HG02973 (cell line): ENCODE measurements around the gene IMMT.
A peak's percentile ranks its signal among the peaks of the same experiment; 100 is the strongest.
"Not testable (repeated sequence)": the region's sequence is repeated elsewhere in the genome, so short reads cannot be mapped to it uniquely, and the experiment has no call there.

Experiments used
- ATAC-seq: cut with Tn5 transposase; IDR thresholded peaks from one replicate; pipeline ENCODE4 v1.9.1; 2021; ENCODE audit warnings: moderate library complexity; ENCODE audit not compliant: unreplicated experiment

IMMT gene

DNA sequence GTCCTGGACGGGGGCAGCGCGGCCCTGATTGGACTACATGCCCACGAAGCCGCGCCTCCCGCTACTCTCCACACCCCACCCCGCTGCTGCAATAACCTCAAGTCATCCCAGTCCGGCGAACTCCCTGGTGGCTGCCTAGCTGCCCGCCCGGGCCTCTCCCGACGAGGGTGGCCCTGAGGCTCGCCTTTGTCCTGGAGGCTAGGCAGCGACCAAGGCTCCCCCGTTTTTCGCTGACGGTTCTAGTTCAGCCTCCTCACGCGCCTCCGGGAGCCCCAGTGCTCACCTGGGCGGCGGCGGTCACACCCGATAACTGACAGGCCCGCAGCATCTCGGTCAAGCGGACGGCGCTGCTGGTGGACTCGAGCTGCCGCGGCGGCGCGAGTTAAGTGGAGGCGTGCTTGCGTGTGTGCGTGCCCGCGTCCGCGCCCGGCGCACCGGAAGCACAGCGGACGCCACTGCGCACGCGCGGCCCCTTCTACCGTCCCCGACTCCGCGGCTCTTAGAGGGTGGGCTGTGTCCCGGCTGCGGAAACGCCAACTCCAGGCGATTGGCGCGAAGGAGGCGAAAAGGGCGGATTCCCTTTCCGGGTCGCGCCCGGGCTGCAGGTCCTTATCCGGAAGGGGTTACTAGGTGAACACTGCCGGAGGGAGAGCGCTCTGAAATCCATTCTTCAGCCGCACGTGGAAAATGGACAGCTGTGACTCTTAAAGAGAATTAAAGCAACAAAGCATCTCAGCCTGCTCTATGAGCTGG lies at the start of gene IMMT:
TSS of gene IMMT (minus strand) at position 408 of the 753 bp plus-strand sequence. CDS start at position 328, 80 bp downstream.
- ATAC-seq, result peak; percentile 83

DNA sequence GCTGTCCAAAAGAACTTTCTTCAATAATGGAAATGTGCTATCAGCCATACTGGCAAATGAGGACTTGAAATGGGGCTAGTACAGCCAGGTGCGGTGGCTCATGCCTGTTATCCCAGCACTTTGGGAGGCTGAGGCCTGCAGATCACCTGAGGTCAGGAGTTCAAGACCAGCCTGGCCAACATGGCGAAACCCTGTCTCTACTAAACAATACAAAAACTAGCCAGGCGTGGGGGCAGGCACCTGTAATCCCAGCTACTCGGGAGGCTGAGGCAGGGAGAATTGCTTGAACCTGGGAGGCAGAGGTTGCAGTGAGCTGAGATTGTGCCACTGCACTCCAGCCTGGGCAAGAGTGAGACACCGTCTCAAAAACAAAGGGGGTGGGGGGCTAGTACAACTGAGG lies 49.5 kb upstream of the IMMT start:
- not testable (repeated sequence) for ATAC-seq

DNA sequence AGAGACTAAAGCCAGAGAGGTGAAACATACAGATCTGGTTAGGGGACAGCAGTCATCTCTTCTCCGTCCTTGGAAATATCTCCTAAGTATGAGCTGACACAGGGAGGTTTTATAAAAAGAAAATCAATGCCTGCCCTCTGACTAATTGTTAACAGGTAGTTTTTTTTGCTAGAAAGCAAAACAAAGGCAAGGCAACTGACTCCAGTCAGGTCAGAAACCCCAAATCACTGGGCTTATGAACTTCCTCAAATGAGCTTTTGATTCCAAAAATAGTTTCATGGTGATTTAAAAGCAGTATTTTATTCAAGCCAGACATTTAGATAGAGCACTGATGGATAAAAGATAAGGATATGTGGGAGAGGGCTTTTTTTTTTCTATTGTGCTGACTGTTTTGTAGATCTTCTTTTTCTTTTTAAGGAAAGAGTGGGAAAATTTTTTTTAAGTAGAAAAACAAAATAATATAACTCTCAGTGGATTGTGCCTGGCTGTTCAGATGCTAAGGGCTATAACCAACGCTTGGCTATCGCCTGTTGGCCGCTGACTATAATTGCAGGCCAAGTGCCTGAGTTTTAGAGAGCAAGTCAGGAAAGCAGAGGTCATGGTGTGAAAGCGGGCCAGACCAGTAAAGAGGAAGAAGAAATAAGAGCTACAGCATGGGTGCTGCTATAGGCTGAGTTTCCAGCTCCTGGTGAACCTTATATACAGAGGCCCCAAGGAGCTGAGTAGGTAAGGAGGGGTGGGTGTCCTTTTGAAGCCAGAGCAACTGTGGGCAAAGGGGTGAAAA lies 48.9 kb upstream of the IMMT start:
- peak; percentile 49 for ATAC-seq

DNA sequence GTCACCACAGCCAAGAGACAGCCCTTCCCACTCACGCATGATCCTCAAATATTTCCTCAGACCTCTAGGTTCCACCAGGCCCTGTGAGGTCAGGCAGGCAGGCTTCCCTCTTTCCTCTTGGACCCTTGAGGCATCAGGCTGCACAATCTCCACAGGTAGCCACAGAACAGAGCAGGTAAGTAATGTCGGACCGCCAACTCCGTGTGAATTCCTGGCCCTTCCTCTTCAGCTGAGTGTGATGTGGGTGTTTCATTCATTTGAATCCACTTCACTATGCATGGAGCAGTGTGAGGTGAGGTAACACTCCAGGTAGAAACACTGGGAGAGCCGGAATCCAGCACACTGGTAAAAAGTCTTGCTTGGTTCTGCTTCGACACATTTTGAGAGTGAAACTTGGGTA lies 48.0 kb upstream of the IMMT start:
- ATAC-seq, result no peak

DNA sequence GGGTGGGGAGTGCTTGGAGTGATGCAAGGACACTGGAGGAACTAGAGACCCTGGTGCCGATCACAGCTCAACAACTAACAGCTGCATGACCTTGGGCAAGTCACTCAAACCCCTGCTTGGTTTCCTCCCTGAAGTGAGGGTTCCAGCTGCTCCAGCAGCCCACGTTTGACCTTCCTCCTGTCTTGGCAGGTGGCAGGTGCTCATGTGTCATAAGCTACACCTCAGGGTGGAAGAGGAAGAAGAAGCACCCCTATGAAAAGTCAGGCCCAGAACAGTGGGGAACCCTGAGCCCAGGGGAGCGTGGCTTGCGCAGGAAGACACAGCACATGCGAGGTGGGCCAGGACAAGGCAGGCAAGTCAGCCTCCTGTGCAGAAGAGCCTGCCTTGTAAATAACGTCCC lies 46.3 kb upstream of the IMMT start:
- no peak for ATAC-seq

DNA sequence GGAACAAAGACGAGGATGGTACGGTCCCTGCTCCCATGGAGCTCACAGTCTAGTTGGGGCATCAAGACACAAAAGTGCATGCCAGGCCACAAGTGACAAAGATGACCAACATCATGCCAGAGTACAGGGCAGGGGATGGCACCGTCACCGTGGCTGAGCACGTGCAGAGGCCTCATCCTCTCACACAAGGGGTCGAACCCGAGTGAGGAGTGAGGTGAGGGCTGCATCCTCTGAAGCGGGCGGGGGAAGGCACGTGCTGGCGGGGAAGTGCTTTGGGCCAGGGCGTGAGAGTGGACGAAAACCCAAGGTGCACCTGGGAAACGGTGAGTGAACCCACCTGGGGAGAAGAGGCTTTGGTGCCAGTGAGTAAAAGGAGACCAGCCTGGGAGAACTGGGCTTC lies 45.0 kb upstream of the IMMT start:
- no peak for ATAC-seq

DNA sequence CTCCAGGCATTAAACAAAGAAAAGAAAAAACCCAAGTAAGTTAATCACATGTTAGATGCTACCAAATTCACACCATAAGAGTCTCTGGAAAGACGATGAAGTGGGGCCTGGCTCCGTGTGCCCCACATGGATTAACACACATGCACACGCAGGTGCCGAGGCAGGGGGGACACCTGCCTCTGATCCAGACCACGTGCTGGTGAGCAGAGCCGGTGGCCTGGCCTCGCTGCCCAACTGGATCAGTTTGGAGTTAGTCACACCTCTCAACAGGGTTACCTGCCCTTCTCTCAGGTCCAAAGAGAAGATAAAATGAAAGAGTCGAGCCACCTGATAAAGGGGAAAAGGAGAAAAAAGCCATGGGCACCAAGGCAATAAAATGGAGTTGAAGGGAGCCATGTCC lies 44.5 kb upstream of the IMMT start:
- no peak for ATAC-seq

DNA sequence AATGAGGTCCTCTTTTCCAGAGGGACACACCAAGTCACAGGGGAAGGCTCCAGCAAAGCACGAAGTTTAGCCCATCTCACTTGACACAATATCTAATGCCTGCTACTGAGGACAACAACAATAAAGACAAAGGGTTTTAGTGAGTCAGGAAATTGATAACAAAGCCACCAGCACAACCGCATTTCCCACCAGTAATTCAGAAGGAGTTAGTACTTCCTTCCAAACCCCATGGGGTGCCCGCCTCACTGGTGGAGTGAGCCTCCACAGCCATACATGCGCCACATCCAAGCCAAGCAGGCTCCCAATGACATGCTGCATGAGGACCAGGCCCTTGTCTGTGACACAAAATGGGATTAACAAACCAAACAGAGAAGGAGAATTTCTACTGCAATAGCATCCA lies 44.1 kb upstream of the IMMT start:
- ATAC-seq, result no peak

DNA sequence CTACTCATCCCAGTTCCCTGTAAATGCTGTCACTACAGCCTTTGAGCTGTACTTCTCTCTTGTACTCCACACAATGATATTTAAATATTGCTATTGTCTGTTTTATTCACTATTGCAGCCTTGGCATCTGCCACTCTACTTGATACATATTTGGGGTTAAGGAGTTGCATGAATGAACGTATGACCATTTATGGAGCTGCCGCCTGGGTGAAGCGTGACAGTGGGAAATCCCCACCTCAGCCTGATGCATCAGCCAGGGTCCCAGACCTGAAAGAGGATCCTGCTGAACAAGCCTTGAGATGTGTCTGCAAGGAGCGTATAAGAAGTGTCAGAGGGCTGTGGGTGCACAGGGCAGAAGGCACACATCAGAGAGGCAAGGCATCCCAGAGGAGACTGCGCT lies 43.1 kb upstream of the IMMT start:
- ATAC-seq, result peak; percentile 91

DNA sequence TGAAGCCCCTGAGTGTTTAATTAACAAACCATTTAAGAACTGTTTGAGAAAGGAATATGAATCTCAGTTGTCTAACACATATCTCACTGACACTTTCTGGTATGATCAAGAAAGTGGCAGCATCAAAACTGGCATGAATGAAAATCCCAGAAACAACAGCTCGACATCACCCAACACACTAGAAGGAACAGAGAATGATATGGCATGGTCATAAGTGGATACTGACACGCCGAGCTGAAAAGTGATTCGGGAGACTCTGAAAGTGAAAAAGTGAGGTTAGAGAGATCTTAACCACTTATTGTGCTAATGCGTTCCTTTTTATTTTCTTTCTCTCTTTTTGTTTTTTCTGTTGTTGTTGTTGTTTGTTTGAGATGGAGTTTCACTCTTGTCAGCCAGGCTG lies 41.9 kb upstream of the IMMT start:
- no peak for ATAC-seq

DNA sequence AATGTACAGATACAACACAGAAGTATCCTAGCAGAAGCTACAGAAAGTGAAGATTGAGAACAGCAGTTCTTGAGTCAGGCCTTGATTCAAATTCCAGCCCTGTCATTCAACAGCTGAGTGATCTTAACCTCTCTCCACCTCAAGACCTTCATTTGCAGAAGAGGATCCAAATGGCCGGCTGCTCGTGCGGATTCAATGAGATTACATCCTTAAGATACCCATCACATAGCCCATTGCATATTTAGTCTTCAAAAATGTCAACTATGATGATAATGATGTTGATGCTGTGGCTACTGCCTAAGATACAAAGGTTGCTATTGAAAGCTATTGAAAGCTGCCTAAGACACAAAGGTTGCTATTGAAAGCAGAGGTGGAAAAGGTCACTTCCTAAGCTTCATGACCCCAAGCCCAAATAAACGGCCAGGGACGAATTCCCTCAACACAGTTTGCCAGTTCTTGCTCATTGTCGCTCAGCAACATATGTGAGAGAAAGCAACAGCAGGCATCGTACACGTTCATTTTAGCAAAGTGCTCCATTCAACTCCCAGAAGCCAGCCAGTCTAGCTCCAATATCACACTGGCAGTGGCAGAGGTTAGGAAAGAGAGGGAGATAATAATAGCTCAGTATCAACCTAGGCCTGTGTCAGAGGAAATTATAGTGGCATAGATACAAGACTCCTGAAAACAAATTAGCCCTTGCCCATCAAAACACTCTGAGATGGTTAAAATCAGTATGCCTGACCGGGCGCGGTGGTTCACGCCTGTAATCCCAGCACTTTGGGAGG lies 40.1 kb upstream of the IMMT start:
- ATAC-seq, result no peak

DNA sequence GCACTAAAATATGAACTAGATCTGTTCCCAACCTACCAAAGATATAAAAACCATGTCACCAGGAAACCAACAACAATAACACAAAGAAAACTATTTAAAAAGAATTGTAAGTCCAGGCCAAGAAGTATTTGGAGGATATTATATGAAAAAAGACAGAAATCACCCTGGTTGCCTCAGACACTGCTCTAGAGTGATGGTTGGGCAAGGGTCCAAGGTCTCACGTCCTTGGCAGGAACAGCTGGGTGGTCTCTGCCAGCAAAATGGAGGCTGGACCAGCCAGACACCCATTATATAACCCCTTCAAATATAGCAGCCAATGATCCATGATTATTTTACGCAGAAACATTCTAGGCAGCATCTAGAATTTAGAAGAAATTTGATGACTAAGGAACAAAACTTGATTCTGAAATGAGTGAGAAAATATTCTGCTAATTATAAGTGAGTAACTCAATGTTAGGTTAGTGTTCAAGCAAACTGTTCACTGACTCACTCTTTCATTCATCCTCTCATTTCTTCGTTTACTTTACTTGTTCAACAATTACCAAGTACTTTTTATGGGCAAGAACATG lies 39.4 kb upstream of the IMMT start:
- no peak for ATAC-seq

DNA sequence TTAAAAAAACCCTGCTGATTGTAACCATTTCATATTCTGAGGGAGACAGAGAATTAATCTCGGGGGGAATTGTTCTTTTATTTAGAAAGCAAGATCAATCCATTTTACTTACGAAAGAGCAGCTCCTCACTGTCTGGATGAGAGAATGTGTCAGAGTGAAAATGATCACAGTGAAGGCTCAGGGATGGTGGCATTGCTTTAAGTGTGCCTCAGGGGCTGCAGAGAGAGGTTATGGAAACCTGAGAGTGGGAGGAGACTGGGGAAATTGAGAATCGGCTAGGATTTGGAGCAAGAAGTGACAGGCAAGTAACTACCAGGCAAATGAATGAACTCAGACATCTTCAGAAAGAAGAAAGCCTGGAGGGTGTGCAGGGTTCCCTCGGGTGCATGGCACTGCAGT lies 38.2 kb upstream of the IMMT start:
- ATAC-seq, result no peak

DNA sequence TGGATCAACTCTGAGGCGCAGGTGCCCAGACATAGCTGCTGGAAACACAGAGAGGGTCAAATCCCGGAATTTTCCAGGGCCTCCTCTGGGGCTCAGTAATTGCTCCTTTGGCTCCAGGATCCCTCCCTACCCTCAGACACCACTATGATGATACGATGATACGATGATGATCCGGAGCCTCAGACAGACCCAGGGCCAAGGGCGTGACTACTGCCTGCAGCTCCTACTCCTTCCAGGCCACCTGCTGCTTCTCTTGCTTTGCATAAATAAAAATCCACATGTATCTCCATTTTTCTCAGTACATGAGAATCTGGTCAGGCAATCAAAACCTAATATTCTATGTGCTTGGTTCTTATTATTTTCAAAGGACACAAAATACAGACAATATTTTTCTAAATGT lies 37.6 kb upstream of the IMMT start:
- no peak for ATAC-seq

DNA sequence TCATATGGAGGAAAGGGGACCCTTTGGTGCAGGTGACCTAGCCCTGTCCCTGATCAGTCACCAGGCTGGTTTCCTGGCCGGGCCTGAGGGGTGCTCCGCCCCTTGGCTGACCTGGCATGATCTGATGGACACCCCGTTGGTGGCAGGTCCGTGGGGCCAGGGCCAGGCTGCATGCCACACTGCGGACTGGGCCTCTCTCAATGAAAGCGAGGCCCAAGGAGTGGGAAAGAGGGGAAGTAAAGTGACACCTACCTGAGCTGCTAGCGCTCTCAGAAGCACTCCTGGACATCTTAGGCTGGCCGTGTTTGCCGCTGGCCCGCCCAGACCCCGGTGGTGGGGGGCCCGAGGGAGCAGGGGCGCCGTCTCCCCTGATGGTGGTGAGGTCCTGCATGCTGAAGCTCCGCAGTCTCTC lies 37.1 kb upstream of the IMMT start:
- no peak for ATAC-seq

DNA sequence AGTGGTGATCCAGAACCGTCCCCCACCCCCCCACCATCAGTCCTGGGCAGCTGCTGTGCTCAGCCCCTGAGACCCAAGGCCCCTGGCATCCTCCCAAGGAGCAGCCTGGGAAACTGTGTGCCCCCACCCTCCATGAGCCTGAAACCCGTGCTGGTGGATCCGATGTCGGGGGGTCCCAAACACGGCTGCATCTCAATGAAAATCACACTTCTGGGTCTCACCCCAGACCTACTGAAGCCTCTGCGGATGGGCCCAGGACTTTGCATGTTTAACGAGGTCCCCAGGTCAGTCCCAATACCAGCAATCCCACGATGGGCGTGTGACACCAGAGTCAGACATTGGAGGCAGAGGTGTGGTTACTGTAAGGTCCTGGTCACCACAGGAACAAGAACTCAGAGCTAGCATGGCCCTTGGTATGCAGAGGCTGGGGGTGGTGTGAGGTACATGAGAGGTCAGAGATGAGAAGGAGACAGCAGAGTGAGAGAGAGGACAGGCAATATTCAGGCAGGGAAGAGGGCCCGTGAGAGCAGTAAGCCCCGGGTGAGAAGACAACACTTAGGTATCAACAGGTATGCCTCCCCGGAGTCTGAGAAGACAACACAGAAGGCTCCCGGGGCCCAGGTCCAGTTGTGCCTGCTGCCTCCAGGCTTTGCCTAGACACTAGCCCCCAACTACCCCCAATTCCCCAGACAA lies 36.6 kb upstream of the IMMT start:
- no peak for ATAC-seq

DNA sequence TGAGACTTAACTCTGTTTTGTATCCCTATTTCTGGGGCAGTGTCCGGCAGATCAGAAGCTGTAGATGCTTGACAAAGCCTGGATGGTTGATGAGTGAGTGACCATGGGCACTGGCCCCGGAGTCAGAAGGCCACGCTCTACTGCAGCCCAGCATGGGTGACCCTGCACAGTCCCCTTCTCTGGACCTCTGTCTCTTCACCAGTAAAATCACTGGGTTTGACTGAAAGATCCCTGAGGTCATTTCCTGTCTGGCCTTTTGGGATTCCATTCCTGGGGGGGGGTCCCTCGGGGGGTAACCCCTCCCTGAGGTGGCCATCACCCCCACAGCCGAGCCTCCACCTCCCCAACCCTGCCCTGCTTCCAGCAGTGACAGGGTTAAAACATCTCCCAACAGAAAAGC lies 35.7 kb upstream of the IMMT start:
- no peak for ATAC-seq

DNA sequence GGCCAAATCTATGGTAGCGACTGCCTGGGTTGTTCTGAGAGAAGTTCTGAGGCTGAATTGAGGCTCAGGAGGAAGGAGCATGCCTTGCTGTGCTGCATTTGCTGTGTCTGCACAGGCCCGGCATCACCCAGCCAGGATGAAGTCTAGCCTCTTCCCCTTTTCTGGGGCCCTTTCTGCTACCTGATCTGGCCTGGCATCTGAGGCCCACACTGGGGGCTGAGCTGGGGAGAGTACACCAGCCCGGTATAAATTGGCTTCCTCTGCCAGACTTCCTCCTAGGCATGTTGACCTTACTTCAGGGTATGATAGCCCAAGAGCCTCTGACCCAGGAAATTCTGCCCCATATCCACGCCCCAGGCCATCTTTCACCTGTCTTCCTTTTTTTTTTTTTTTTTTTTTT lies 34.0 kb upstream of the IMMT start:
- ATAC-seq, result no peak

DNA sequence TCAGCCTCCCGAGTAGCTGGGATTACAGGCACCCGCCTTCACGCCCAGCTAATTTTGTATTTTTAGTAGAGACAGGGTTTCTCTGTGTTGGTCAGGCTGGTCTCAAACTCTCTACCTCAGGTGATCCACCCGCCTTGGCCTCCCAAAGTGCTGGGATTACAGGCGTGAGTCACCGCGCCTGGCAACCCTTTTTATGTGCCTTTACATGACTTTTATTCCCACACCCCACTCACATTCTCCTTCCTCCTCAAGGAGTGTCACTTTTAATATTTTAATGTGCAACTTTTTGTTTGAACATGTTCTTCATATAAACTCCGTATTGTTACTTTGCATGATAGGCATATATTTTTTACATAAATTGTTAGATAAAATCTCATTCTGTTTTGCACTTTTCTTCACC lies 33.3 kb upstream of the IMMT start:
- ATAC-seq, result not testable (repeated sequence)

DNA sequence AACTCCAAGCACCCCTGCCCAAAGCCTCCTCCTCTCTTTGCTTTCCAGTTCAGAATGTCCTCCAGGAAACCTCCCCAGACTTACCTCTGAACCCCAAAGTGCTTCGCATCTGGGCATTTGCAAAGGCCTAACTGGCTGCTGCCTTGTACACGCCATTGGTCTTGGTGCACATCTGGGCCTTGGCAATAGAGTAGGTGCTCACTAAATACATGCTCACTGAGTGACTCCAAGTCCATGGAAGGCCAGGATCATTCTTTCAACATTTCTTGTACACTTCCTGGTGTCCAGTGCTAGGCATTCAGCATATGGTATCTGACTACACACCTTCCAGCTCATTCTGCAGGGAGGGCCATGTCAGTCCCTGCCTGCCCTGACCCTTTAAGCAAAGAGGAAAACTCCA lies 32.4 kb upstream of the IMMT start:
- ATAC-seq, result no peak
